HCT116 (cell line): ENCODE data around the gene QRICH1. TPM values are rescaled to one million over a fixed set of nuclear protein-coding genes. Genes with fewer than 3 reads are reported as not detected.
A peak's percentile ranks its signal among the peaks of the same experiment; 100 is the strongest.

ENCODE experiments used
- ATAC-seq: fragments of 200-7000 bp; cut with Tn5 transposase; 2 replicates; pipeline ENCODE4 v1.9.1; 2020; ENCODE audit warnings: mild to moderate bottlenecking, moderate library complexity
- BruUV-seq: library from RNA; stranded (reverse); fragments of 400-500 nt; replicated peaks from 2 replicates; lab custom pipeline; 2021; lab: Mats Ljungman, UMichigan
- CTCF ChIA-PET: fragments of 300-600 bp; sonication (Branson Sonifier 250); formaldehyde crosslinking; loops from one replicate; lab custom pipeline; 2021; ENCODE audit warnings: antibody characterized with exemption; lab: Charles Lee
- POLR2A ChIA-PET: fragments of 300-600, 350-600 bp; sonication (Branson Sonifier 250); formaldehyde crosslinking; loops from one replicate; lab custom pipeline; 2021; ENCODE audit warnings: antibody characterized with exemption; lab: Charles Lee
- RAD21 ChIA-PET, 2 experiments: fragments of 300-600 bp; sonication (Branson Sonifier 250); formaldehyde crosslinking; loops; one replicate each; lab custom pipeline; 2023; ENCODE audit warnings: low total read pairs in 2 of 2; ENCODE audit not compliant: uncharacterized antibody in 2 of 2, unreplicated experiment in 2 of 2, low non-redundant PET in 1 of 2; lab: Charles Lee
- DNase-seq: peaks from one replicate; pipeline ENCODE4 v3.0.0-alpha.2; 2010; ENCODE audit warnings: low read depth, low spot score
- H2AFZ ChIP-seq: fragments of 200-600 bp; shearing (Covaris generic), sonication (generic); 2 replicates; pipeline ENCODE4 v1.6.1; 2017; ENCODE audit warnings: low read depth, mixed run types, mixed read lengths, antibody characterized with exemption, low read length; ENCODE audit not compliant: poor library complexity, severe bottlenecking
- H3K27ac ChIP-seq: 2 replicates; pipeline ENCODE4 v1.5.1; 2012; ENCODE audit warnings: low read depth, low read length
- H3K27me3 ChIP-seq: fragments of 200-600 bp; sonication (generic); 2 replicates; pipeline ENCODE4 v1.6.1; 2016; ENCODE audit warnings: mixed run types, low read length, mixed read lengths; ENCODE audit not compliant: insufficient read depth
- H3K36me3 ChIP-seq, 2 experiments: fragments of 200-500 bp in 1 of 2; fragments of 200-600 bp in 1 of 2; sonication (Bioruptor generic) in 1 of 2; sonication (generic) in 1 of 2; 2 replicates each; pipeline versions ENCODE4 v1.5.1 to v1.6.1; 2014 to 2016; ENCODE audit warnings: low read length in 2 of 2, inconsistent platforms in 1 of 2, mixed read lengths in 1 of 2, mixed run types in 1 of 2; ENCODE audit not compliant: insufficient read depth in 2 of 2, control insufficient read depth in 1 of 2
- H3K4me1 ChIP-seq, 2 experiments: fragments of 200-600 bp in 1 of 2; sonication (generic) in 1 of 2; 2 replicates each; pipeline versions ENCODE4 v1.5.1 to v1.6.1; 2012 to 2017; ENCODE audit warnings: low read length in 2 of 2, inconsistent platforms in 1 of 2, mild to moderate bottlenecking in 1 of 2, mixed read lengths in 1 of 2, mixed run types in 1 of 2, moderate library complexity in 1 of 2; ENCODE audit not compliant: insufficient read depth in 2 of 2, control insufficient read depth in 1 of 2
- H3K4me2 ChIP-seq: fragments of 200-600 bp; sonication (generic); 2 replicates; pipeline ENCODE4 v1.6.1; 2017; ENCODE audit warnings: mixed run types, low read length, mixed read lengths
- H3K4me3 ChIP-seq, 2 experiments: fragments of 200-600 bp in 1 of 2; sonication (generic) in 1 of 2; replicated peaks in 1 of 2; 2 replicates each; pipeline ENCODE4 v1.5.1; 2011 to 2016; ENCODE audit warnings: low read length in 2 of 2, control low read depth in 1 of 2, low read depth in 1 of 2, mild to moderate bottlenecking in 1 of 2, mixed read lengths in 1 of 2, mixed run types in 1 of 2
- H3K79me2 ChIP-seq: fragments of 200-600 bp; sonication (generic); 2 replicates; pipeline ENCODE4 v1.6.1; 2017; ENCODE audit warnings: mild to moderate bottlenecking, mixed run types, low read length, moderate library complexity, mixed read lengths; ENCODE audit not compliant: insufficient read depth
- H3K9ac ChIP-seq: fragments of 200-600 bp; sonication (generic); 2 replicates; pipeline ENCODE4 v1.6.1; 2016; ENCODE audit warnings: low read length, mixed read lengths
- H3K9me2 ChIP-seq: fragments of 200-600 bp; sonication (generic), shearing (Covaris generic); 2 replicates; pipeline ENCODE4 v1.6.1; 2017; ENCODE audit warnings: mixed run types, mild to moderate bottlenecking, moderate library complexity; ENCODE audit not compliant: insufficient read depth
- H3K9me3 ChIP-seq, 2 experiments: fragments of 200-500 bp in 1 of 2; fragments of 200-600 bp in 1 of 2; sonication (Bioruptor generic) in 1 of 2; sonication (generic) in 1 of 2; 2 replicates each; pipeline ENCODE4 v1.6.1; 2014 to 2017; ENCODE audit warnings: low read length in 2 of 2, mixed read lengths in 2 of 2, inconsistent platforms in 1 of 2, low read depth in 1 of 2, mild to moderate bottlenecking in 1 of 2, mixed run types in 1 of 2, moderate library complexity in 1 of 2; ENCODE audit not compliant: control insufficient read depth in 1 of 2, insufficient read depth in 1 of 2
- H4K20me1 ChIP-seq: fragments of 200-600 bp; sonication (generic), shearing (Covaris generic); 2 replicates; pipeline ENCODE4 v1.6.1; 2017; ENCODE audit warnings: mixed run types, mild to moderate bottlenecking, moderate library complexity; ENCODE audit not compliant: insufficient read depth
- EGR1 ChIP-seq: IDR thresholded peaks from 2 replicates; pipeline ENCODE4 v1.6.1; 2012; ENCODE audit warnings: low read depth
- POLR2A ChIP-seq: IDR thresholded peaks from 2 replicates; pipeline ENCODE4 v1.7.0; 2011; ENCODE audit warnings: borderline replicate concordance; ENCODE audit not compliant: insufficient read depth, insufficient read length; ENCODE audit errors: extremely low read depth
- POLR2AphosphoS5 ChIP-seq: IDR thresholded peaks from 2 replicates; pipeline ENCODE4 v1.6.1; 2011; ENCODE audit warnings: mild to moderate bottlenecking, low read depth, low read length, moderate library complexity
- YY1 ChIP-seq: IDR thresholded peaks from 2 replicates; pipeline ENCODE4 v1.6.1; 2011; ENCODE audit warnings: low read length, low read depth, moderate library complexity, mild to moderate bottlenecking; ENCODE audit not compliant: insufficient replicate concordance; ENCODE audit errors: extremely low read depth
- ZBTB33 ChIP-seq: IDR thresholded peaks from 2 replicates; pipeline ENCODE4 v1.6.1; 2011; ENCODE audit warnings: mild to moderate bottlenecking, low read length, moderate library complexity; ENCODE audit not compliant: insufficient replicate concordance; ENCODE audit errors: extremely low read depth
- intact Hi-C: fragments of 100-400 bp; cut with micrococcal nuclease; formaldehyde crosslinking; loops from 2 replicates; pipeline ENCODE4 v1.10.0; 2022
- total RNA-seq: library from RNA; stranded (reverse); gene quantifications from one replicate; pipeline ENCODE4 v1.2.1, GENCODE V29; 2021; ENCODE audit not compliant: unreplicated experiment
- TF ChIP-seq, protein P1 (sequence below): IDR thresholded peaks from 2 replicates; pipeline ENCODE4 v1.6.1; 2012; ENCODE audit warnings: low read depth

The QRICH1 gene
- total RNA-seq, 1 experiment from 2014 or later: 105 TPM

DNA sequence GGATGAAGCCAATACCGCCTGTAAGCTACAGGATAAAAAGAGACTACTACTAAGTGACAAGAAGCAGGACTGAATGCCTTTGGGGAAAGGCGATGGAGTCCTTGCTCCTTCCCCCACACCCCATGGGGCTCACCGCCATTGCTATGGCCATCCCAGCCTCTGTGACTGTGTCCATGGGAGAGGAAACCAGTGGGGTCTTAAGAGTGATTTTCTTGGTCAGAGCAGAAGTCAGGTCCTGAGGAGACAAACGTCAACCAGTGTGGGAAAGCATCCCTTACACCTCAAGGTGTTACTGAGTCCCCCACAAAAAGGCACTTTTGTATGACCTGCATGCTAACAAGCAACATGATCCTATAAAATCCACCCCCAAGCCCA, 65.6 kb downstream of the QRICH1 start:
- ChIA-PET POLR2A (interaction anchor here (0.6 to 1.8 kb wide), 4 partner anchors 9 to 25 kb away, joined by 3 to 41 read pairs (median 16); partner anchors contain the start of genes DALRD3 and WDR6), RAD21 (no interaction called here)
- DNase-seq: no peak
- H3K9me2 ChIP-seq: no peaks in the 10 kb centered on the region
- H3K79me2 ChIP-seq: peaks cover 59% of the 10 kb centered on the region
- no peak overlapping the region for H2AFZ ChIP-seq
- H3K27me3 ChIP-seq: no peaks in the 10 kb centered on the region
- H3K4me3 ChIP-seq: peak overlapping the region; percentile 97
- H4K20me1 ChIP-seq: peaks cover 4% of the 10 kb centered on the region; the same call in 1 of the 2 replicates
- H3K9ac ChIP-seq: peak overlapping the region; percentile 99
- peaks cover 5 to 44% of the 10 kb centered on the region in 2 experiments; a peak in 3 of 4 replicates for H3K4me1 ChIP-seq
- H3K4me2 ChIP-seq: peak overlapping the region; percentile 93
- no peak for TF ChIP-seq POLR2AphosphoS5
- TF ChIP-seq POLR2A: peak; percentile 30
- TF ChIP-seq, all 23 proteins: peak for 1
- Histone ChIP-seq H3K27ac (peak overlapping the region; percentile 68), H3K36me3 (peaks cover 33 to 73% of the 10 kb centered on the region in 2 experiments), H3K9me3 (no peaks in the 10 kb centered on the region)
- BruUV-seq: no TSS peak
- intact Hi-C loops: loop anchor here (2.0 kb wide), 1 partner anchor 67 kb away; the partner anchor contains the start of gene QRICH1
- no peak for ATAC-seq
- CTCF ChIA-PET: no interaction called here

DNA sequence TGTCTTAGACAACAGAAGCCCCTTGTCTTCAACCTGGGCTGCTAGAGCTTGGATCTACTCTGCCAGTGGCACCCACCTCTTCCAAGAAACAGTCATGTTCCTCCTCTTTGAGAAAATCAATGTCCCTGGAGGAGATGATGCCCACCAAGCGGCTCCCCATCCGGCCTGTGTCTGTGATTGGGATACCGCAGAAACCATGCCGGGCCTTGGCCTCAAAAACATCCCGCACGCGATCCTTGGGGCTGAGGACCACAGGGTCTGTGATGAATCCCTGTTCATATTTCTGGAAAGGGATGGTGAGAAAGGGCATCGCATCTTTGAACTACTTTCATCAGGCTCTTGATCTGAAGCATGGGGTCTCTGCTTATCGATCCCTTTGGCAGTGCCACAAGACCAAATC, 66.2 kb downstream of the QRICH1 start:
- peaks cover 9 to 49% of the 10 kb centered on the region in 2 experiments; a peak in 3 of 4 replicates for H3K4me1 ChIP-seq

More for the DNA sequence above, 66.2 kb downstream of the QRICH1 start:
- H3K9me3 ChIP-seq: no peaks in the 10 kb centered on the region
- BruUV-seq: no TSS peak
- H3K4me3 ChIP-seq: peak overlapping the region in 1 of 2 experiments; percentile 97; a peak in 1 of 4 replicates
- DNase-seq: no peak
- H3K9ac ChIP-seq: peak overlapping the region; percentile 99; the same call in 1 of the 2 replicates
- TF ChIP-seq YY1 (no peak), ZBTB33 (no peak), POLR2AphosphoS5 (0 out of 2 replicates have a peak, but pooled peaks have one; percentile 32), POLR2A (no peak), EGR1 (no peak)
- TF ChIP-seq, protein P1, sequence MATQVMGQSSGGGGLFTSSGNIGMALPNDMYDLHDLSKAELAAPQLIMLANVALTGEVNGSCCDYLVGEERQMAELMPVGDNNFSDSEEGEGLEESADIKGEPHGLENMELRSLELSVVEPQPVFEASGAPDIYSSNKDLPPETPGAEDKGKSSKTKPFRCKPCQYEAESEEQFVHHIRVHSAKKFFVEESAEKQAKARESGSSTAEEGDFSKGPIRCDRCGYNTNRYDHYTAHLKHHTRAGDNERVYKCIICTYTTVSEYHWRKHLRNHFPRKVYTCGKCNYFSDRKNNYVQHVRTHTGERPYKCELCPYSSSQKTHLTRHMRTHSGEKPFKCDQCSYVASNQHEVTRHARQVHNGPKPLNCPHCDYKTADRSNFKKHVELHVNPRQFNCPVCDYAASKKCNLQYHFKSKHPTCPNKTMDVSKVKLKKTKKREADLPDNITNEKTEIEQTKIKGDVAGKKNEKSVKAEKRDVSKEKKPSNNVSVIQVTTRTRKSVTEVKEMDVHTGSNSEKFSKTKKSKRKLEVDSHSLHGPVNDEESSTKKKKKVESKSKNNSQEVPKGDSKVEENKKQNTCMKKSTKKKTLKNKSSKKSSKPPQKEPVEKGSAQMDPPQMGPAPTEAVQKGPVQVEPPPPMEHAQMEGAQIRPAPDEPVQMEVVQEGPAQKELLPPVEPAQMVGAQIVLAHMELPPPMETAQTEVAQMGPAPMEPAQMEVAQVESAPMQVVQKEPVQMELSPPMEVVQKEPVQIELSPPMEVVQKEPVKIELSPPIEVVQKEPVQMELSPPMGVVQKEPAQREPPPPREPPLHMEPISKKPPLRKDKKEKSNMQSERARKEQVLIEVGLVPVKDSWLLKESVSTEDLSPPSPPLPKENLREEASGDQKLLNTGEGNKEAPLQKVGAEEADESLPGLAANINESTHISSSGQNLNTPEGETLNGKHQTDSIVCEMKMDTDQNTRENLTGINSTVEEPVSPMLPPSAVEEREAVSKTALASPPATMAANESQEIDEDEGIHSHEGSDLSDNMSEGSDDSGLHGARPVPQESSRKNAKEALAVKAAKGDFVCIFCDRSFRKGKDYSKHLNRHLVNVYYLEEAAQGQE: no peak
- TF ChIP-seq, all 23 proteins: peak for 1
- peaks cover 4% of the 10 kb centered on the region; the same call in 1 of the 2 replicates for H4K20me1 ChIP-seq
- H3K4me2 ChIP-seq: peak overlapping the region; percentile 93
- intact Hi-C loops: loop anchor here (2.0 kb wide), 1 partner anchor 67 kb away; the partner anchor contains the start of gene QRICH1
- no peak for ATAC-seq
- H3K27me3 ChIP-seq: no peaks in the 10 kb centered on the region
- H3K79me2 ChIP-seq: peaks cover 66% of the 10 kb centered on the region
- POLR2A ChIA-PET: no interaction called here
- CTCF ChIA-PET: no interaction called here
- no peaks in the 10 kb centered on the region for H3K9me2 ChIP-seq
- no peak overlapping the region for H3K27ac ChIP-seq
- no peak overlapping the region for H2AFZ ChIP-seq
- RAD21 ChIA-PET: no interaction called here
- H3K36me3 ChIP-seq: peaks cover 30 to 72% of the 10 kb centered on the region in 2 experiments
